ENCODE measurements around the gene MLKL. TPM values are rescaled to one million over a fixed set of nuclear protein-coding genes. Genes with fewer than 3 reads are reported as not detected.

MLKL gene
- total and polyA plus RNA-seq, 2 of the 13 experiments (the other 11 are each of a cell fraction or from before 2014, with no cell fraction given) = 6.4 to 10.7 TPM

DNA sequence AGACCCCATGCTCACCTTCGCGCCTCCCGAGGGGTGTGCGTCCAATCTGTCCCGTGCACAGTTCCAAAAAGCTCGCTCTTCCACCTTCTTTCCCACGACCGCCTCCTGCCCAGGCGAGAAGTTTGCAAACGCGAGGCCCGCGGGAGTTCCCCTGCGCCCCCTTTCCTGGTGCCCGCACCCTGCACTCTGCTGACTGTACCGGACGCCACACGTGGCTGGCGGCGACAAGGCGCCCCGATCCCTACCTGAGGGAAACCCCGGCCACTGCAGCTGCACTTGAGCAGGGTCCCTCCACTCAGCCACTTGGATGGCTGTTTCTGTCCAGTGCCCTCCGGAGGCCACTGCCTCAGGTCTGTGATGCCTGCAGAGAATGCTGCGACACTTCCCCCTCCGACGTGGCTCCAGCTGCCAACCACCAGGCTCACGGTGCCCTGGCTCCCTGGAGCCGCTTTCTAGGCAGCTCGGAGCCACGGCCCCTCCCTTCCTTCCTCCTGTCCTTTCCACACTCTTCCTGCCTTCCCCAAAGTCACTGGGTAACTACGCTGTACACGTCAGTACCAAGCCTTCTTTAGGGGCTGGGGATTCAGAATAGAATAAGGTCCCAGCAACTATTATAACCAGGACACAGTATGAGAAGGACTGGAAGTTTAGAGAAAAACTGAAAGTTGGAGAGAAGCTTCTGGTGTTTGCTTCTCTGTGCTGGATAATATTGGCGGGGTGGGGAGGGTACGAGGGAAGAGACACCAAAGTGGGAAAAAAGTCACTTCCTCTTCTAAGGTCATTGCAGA lies at the start of gene MLKL (continued):
- TF ChIP-seq ZBTB7B (CRISPR knock-in tag; IDR thresholded peaks at IDR 0.05) (peak; percentile 92), NPAS2 (CRISPR knock-in tag; IDR thresholded peaks at IDR 0.05; ENCODE audit: borderline replicate concordance) (no peak), NFE2L2 (IDR thresholded peaks at IDR 0.05; ENCODE audit: low read length) (no peak), MZF1 (CRISPR knock-in tag; IDR thresholded peaks at IDR 0.05; ENCODE audit: borderline replicate concordance) (no peak), ZNF337 (CRISPR knock-in tag; IDR thresholded peaks at IDR 0.05; ENCODE audit: borderline replicate concordance, low read depth) (peak; percentile 93; the same call in 1 of the 2 replicates), ZNF335 (CRISPR knock-in tag; IDR thresholded peaks at IDR 0.05) (no peak; the same call in 1 of the 2 replicates), HOXD1 (CRISPR knock-in tag; IDR thresholded peaks at IDR 0.05) (peak; percentile 87), CHCHD3 (CRISPR knock-in tag; IDR thresholded peaks at IDR 0.05) (0 out of 2 replicates have a peak, but pooled peaks have one; percentile 16), ZNF441 (CRISPR knock-in tag; IDR thresholded peaks at IDR 0.05; ENCODE audit: borderline replicate concordance) (peak; percentile 24; the same call in 1 of the 2 replicates), TCF7L2 (IDR thresholded peaks at IDR 0.05; ENCODE audit: low read depth, low read length) (no peak), HOXA7 (CRISPR knock-in tag; IDR thresholded peaks at IDR 0.05) (no peak), AHR (CRISPR knock-in tag; IDR thresholded peaks at IDR 0.05) (no peak), SP5 (CRISPR knock-in tag; IDR thresholded peaks at IDR 0.05; ENCODE audit: borderline replicate concordance, low read depth) (no peak; the same call in 1 of the 2 replicates), ZNF629 (CRISPR knock-in tag; conservative IDR thresholded peaks at IDR 0.05) (peak; percentile 24), TCF12 (IDR thresholded peaks at IDR 0.05) (no peak), TCF12 (CRISPR knock-in tag; IDR thresholded peaks at IDR 0.05) (no peak), ZNF546 (CRISPR knock-in tag; conservative IDR thresholded peaks at IDR 0.05) (peak; percentile 81), RBFOX2 (IDR thresholded peaks at IDR 0.05; ENCODE audit: low read depth, low read length) (peak; percentile 81)
- TF ChIP-seq, protein P1, sequence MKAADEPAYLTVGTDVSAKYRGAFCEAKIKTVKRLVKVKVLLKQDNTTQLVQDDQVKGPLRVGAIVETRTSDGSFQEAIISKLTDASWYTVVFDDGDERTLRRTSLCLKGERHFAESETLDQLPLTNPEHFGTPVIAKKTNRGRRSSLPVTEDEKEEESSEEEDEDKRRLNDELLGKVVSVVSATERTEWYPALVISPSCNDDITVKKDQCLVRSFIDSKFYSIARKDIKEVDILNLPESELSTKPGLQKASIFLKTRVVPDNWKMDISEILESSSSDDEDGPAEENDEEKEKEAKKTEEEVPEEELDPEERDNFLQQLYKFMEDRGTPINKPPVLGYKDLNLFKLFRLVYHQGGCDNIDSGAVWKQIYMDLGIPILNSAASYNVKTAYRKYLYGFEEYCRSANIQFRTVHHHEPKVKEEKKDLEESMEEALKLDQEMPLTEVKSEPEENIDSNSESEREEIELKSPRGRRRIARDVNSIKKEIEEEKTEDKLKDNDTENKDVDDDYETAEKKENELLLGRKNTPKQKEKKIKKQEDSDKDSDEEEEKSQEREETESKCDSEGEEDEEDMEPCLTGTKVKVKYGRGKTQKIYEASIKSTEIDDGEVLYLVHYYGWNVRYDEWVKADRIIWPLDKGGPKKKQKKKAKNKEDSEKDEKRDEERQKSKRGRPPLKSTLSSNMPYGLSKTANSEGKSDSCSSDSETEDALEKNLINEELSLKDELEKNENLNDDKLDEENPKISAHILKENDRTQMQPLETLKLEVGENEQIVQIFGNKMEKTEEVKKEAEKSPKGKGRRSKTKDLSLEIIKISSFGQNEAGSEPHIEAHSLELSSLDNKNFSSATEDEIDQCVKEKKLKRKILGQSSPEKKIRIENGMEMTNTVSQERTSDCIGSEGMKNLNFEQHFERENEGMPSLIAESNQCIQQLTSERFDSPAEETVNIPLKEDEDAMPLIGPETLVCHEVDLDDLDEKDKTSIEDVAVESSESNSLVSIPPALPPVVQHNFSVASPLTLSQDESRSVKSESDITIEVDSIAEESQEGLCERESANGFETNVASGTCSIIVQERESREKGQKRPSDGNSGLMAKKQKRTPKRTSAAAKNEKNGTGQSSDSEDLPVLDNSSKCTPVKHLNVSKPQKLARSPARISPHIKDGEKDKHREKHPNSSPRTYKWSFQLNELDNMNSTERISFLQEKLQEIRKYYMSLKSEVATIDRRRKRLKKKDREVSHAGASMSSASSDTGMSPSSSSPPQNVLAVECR (CRISPR knock-in tag; IDR thresholded peaks at IDR 0.05; ENCODE audit: borderline replicate concordance) = peak; percentile 93
- TF ChIP-seq, protein P2, sequence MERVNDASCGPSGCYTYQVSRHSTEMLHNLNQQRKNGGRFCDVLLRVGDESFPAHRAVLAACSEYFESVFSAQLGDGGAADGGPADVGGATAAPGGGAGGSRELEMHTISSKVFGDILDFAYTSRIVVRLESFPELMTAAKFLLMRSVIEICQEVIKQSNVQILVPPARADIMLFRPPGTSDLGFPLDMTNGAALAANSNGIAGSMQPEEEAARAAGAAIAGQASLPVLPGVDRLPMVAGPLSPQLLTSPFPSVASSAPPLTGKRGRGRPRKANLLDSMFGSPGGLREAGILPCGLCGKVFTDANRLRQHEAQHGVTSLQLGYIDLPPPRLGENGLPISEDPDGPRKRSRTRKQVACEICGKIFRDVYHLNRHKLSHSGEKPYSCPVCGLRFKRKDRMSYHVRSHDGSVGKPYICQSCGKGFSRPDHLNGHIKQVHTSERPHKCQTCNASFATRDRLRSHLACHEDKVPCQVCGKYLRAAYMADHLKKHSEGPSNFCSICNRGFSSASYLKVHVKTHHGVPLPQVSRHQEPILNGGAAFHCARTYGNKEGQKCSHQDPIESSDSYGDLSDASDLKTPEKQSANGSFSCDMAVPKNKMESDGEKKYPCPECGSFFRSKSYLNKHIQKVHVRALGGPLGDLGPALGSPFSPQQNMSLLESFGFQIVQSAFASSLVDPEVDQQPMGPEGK (CRISPR knock-in tag; IDR thresholded peaks at IDR 0.05) = peak; percentile 66
- TF ChIP-seq, protein P3, sequence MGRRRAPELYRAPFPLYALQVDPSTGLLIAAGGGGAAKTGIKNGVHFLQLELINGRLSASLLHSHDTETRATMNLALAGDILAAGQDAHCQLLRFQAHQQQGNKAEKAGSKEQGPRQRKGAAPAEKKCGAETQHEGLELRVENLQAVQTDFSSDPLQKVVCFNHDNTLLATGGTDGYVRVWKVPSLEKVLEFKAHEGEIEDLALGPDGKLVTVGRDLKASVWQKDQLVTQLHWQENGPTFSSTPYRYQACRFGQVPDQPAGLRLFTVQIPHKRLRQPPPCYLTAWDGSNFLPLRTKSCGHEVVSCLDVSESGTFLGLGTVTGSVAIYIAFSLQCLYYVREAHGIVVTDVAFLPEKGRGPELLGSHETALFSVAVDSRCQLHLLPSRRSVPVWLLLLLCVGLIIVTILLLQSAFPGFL (CRISPR knock-in tag; IDR thresholded peaks at IDR 0.05) = 0 out of 2 replicates have a peak, but pooled peaks have one; percentile 19

All from HepG2 (cell line).